Middle frontal gyrus (tissue), 1 donor: Measurements from ENCODE around the gene RABGAP1.

Experiments used
- DNase-seq: peaks from one replicate; pipeline ENCODE4 v3.0.0-alpha.2; 2015; ENCODE audit warnings: low spot score; ENCODE audit errors: extremely low spot score

The RABGAP1 gene

GRCh38 chr9:123081824-123082223 is 141.0 kb downstream of the RABGAP1 start:
- no peak for DNase-seq

DNA sequence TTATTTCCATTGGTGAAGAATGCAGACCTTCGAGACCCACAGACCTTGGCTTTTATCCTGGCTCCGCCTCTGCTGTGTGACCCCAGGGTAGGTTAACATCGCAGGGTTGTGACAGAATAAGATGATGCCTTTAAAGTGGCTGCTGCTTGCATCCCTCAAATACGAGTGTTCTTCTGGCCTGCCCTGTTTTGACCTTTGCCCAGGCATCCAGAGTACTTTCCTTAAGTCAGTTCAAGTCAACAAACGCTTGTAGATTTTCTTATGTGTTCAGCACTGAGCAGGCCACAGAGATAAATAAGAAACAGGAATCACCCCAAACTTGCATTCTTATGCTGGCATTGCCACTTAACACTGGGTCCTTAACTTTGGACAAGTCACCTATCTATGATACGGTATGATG is 142.9 kb downstream of the RABGAP1 start:
- no peak for DNase-seq

DNA sequence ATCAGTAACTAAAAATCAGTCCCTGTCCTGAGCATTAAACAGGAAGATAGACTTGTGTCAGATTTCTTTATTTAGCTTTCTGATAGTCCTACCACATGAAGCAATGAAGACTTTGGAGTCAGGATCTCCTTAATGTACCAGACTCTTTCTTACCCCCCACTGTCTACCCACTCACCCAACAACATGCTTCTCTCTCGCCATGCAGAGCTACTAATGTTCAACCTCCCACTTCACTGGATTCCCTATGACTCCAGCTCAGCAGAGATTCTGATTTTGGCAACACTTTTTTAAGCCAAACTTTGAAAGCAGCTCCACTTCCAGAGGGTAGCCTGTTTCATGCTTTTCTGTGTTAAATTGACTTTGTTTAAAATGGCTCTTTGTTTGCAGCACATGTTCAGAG is 143.4 kb downstream of the RABGAP1 start:
- no peak for DNase-seq

GRCh38 chr9:123085916-123086315 is 145.1 kb downstream of the RABGAP1 start:
- no peak for DNase-seq

GRCh38 chr9:123087359-123087888 is 146.6 kb downstream of the RABGAP1 start:
- DNase-seq: no peak

DNA sequence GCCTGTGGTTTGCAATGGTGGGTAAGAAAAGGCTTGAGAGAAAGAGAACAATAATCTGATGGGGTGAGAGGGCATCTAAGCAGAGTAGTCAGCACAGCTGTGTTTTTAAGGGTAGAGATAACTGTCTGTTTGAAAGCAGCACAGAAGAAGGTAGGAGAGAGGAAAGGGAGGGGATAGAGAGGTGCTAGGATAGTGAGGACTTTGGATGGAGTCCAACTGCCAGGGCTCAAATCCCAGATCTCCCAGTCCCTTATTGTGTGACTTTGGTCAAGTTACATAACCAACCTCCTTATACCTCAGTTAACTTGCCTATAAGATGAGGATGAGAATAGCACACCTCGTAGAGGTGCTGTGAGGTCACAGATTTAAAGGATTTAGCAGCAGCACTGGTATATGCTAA is 148.2 kb downstream of the RABGAP1 start:
- no peak for DNase-seq

DNA sequence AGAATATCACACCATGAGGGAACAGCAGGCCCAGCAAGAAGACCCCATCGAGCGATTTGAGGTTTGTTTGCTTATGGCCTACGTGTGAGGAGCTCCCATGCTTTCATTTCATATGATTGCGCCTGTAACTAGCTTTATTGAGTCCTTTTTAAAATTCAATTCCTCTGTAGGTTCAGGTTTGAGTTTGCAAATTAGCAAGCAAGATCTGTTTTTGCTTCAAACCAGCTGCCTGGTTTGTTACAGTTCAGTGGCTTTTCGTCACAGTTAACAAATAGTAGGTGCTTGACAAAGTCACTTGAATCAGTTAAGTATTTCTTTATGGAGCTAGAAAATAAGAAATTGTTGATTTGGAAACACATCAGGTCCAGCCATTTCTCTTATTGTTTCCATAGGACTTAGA is 149.0 kb downstream of the RABGAP1 start:
- no peak for DNase-seq

DNA sequence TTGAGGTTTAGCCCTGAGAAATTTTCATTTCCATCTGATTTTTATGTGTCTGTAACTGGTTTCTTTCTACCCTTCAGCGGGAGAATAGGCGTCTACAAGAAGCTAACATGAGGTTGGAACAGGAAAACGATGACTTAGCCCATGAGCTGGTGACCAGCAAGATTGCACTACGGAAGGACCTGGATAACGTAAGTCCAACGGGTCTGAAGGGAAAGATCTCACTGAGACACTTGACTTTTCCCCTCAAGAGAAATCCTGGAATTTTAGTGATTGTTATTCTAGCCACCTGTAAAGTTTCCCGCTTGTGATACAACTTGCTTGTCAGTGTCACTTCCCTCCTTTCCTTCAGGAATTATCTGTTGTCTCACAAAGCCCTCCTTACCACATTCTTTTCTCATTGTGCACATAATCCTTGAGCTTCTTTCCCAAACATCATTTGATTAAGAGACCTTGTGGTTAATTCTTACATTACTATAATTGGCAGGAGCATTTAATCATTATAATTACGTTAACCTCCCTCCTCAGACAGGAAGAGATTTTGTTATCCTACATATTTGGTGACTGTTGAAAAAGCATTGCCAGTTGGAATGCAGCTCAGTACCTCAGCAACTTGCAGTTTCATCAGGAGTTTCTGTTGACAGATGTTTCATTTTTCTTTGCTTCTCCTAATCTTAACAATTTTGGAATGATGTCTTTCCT is 149.5 kb downstream of the RABGAP1 start:
- no peak for DNase-seq

DNA sequence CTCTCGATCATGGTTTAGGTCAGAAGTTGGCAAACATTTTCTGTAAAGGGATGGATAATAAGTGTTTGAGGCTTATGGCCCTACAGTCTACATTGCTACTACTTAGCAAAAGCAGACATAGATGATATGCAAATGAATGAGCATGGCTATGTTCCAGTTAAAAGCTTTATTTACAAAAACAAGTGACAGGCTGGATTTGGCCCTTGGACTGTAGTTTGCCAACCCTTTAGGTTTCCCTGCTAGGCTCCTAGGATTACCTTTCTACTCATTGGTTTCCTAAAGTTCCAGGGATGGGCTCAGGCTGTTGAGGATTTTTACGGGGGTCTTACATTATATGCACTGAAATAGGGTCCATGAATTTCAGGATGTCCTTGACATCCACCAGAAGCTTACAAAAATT is 150.1 kb downstream of the RABGAP1 start:
- no peak for DNase-seq

- no peak for DNase-seq
Measured at GRCh38 chr9:123091459-123091858, 150.6 kb downstream of the RABGAP1 start.

DNA sequence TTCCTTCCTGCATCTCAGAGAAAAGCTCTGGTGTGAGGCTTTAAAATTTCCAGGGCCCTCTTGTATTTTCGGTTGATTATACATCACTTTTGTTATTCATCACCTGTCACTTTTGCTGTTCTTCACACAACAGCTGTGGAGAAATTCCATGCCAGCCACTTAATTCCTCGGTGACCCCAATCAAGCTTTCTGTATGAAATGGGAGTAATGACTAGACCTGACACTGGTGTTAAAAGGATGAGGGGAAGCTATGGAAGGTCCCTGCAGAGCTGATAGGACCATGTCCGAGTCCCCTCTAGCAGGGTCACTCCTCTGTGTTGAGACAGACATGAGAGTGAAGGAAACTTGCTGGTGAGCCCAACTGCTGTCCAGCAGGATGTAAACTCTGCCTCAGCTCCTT is 152.3 kb downstream of the RABGAP1 start:
- no peak for DNase-seq

GRCh38 chr9:123096987-123097386 is 156.2 kb downstream of the RABGAP1 start:
- DNase-seq: no peak

DNA sequence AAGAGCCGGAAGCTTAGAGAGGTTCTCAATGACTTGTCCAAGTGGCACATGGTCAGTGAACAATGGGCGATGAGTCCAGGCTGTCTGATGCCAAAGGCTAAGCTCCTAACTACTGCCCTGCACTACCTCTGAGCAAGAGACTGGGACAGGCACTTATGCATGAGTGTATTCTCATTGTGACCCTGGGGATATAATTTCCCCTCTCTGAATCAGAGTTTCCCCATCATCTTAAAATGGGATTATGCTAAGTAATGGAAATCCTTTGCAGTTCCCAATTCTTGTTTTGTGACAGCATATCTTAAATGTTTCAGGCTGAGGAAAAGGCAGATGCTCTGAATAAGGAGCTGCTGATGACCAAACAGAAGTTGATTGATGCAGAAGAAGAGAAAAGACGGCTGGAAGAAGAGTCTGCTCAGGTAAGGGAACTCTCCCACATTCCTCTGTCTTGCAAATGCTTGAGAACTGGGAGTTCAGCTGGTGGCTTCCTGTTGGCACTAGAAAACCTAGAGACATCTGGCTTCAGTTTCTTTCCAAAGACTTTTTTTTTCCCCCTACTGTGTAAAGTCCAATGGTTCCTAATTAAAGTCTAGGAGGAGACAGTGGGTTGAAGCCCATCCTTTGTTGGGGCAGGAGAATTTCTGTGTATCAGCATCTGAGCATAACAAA is 156.7 kb downstream of the RABGAP1 start:
- DNase-seq: no peak

GRCh38 chr9:123098096-123098459 is 157.3 kb downstream of the RABGAP1 start:
- DNase-seq: no peak

DNA sequence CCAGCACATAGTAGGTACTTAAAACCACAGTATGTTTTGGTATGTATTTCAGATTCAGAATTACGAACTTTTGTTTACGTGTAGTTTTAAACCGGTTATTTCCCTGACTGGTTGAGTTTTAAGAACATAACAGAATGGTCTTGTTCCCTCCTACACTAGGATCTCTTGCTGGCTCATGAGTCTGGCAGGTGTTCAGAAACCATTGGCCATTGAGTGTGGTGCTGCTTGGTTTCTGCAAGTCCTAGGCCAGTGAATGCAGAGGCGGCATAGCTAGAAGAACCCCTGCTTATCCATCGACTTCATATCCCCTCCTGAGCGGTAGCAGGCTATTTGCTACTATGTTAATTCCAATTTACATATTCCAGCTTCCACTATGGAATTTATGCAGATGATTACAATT is 158.2 kb downstream of the RABGAP1 start:
- DNase-seq: no peak

DNA sequence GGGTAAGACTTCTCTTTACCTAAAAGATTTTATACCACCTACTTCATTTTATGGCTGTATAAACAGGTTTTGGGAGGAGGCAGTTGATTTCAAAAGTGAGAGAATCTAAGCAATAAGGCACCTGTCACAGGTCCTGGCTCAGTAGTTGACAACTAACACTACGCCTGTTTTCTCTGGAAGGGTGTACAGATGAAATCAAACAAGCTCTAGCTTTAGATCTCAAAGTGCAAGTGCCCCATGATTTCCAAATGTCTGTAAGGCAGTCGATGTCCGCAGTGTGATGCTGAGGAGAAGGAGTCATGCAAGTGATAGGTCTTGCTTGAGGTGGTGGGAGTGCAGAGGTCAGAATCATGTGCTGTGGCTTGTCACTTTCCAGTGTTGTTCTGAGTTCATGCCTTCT is 158.7 kb downstream of the RABGAP1 start:
- DNase-seq: no peak

GRCh38 chr9:123102375-123103113 is 161.7 kb downstream of the RABGAP1 start:
- DNase-seq: no peak

GRCh38 chr9:123104807-123105206 is 164.0 kb downstream of the RABGAP1 start:
- no peak for DNase-seq

DNA sequence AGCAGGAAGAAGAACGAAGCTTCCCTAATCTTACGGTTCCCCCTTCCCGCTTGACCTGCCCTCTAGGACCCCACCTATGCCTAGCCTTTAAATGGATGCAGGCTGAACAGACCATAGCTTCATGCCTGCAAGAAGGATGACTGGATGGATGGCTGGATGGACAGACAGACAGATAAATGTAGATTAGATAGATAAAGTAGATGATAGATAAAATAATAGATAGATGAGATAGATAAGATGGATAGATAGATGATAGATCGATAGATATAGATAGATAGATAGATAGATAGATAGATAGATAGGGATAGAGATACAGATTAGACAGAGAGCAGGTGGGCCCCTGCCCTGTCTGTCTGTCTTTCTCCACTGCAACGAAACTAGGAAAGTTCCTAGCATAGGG is 164.7 kb downstream of the RABGAP1 start:
- no peak for DNase-seq

- DNase-seq: no peak
Measured at GRCh38 chr9:123107639-123108285, 166.9 kb downstream of the RABGAP1 start.

DNA sequence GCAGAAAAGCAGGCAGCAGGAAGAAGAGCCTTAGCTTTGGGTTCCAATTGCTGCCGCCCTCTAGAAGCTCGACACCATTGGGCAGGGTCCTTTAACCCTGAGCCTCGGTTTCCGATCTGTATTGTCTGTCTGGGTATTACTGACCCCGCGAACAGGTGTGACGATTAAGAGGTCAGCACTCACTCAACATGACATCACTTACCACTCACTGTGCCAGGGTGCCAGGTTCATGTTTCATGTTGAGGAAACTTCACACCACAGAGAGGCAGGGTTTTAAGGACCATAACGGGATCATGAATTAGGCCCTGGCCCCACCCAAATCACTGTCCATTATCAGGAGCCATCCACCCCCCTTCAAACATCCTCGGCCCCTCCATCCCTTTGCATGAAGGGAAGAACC is 168.2 kb downstream of the RABGAP1 start:
- DNase-seq: no peak
